ENCODE data around the gene FMN1. TPM values are rescaled to one million over a fixed set of nuclear protein-coding genes. Genes with fewer than 3 reads are reported as not detected.

Gene FMN1
- total RNA-seq, 1 experiment from 2014 or later = 1.2 TPM

- Mint-ChIP-seq H3K4me1 (ENCODE audit: insufficient read depth, unreplicated experiment) (no peaks in the 10 kb centered on the region), H3K9me3 (ENCODE audit: unreplicated experiment) (no peaks in the 10 kb centered on the region), H3K27ac (ENCODE audit: low read depth, unreplicated experiment) (no peak within 1 kb of the TSS), H3K27me3 (ENCODE audit: insufficient read depth, unreplicated experiment) (no peaks in the 10 kb centered on the region), H3K36me3 (ENCODE audit: insufficient read depth, unreplicated experiment) (no peaks in the 10 kb centered on the region), H3K4me3 (ENCODE audit: unreplicated experiment) (no peak within 1 kb of the TSS)
- no peak for DNase-seq (ENCODE audit: unreplicated experiment)
- no peak for TF ChIP-seq CTCF (IDR thresholded peaks at IDR 0.05; ENCODE audit: unreplicated experiment)
- intact Hi-C loops (cut with micrococcal nuclease) = no loop called here
- no TSS peak for BruUV-seq (replicated peaks)
- ChIA-PET CTCF (no interaction called here), POLR2A (no interaction called here)
Measured at GRCh38 chr15:32717426-32718226, 476.9 kb downstream of the FMN1 start, which contains the start of gene GREM1. Gene GREM1, plus strand, starts transcription at chr15:32718004. Its CDS starts 12,687 bp downstream, at chr15:32730691.

GRCh38 chr15:32716915-32717425 is 477.5 kb downstream of the FMN1 start:
- H3K27me3 Mint-ChIP-seq (ENCODE audit: insufficient read depth, unreplicated experiment) = no peaks in the 10 kb centered on the region
- H3K9me3 Mint-ChIP-seq (ENCODE audit: unreplicated experiment) = no peaks in the 10 kb centered on the region
- no TSS peak for BruUV-seq (replicated peaks)
- H3K27ac Mint-ChIP-seq (ENCODE audit: low read depth, unreplicated experiment) = no peak overlapping the region
- no peaks in the 10 kb centered on the region for H3K4me1 Mint-ChIP-seq (ENCODE audit: insufficient read depth, unreplicated experiment)
- DNase-seq (ENCODE audit: unreplicated experiment) = no peak
- no peaks in the 10 kb centered on the region for H3K36me3 Mint-ChIP-seq (ENCODE audit: insufficient read depth, unreplicated experiment)
- intact Hi-C loops (cut with micrococcal nuclease) = no loop called here
- CTCF ChIA-PET = interaction anchor here (1.4 kb wide), 1 partner anchor 53 kb away, joined by 4 read pairs; no protein-coding TSS in a partner anchor
- POLR2A ChIA-PET = interaction anchor here (0.6 to 1.3 kb wide), 2 partner anchors 12 to 29 kb away, joined by 3 read pairs; no protein-coding TSS in a partner anchor
- H3K4me3 Mint-ChIP-seq (ENCODE audit: unreplicated experiment) = no peak overlapping the region
- TF ChIP-seq CTCF (IDR thresholded peaks at IDR 0.05; ENCODE audit: unreplicated experiment) = no peak

- Mint-ChIP-seq H3K9me3 (ENCODE audit: unreplicated experiment) (no peaks in the 10 kb centered on the region), H3K36me3 (ENCODE audit: insufficient read depth, unreplicated experiment) (no peaks in the 10 kb centered on the region), H3K27ac (ENCODE audit: low read depth, unreplicated experiment) (no peak overlapping the region), H3K27me3 (ENCODE audit: insufficient read depth, unreplicated experiment) (no peaks in the 10 kb centered on the region), H3K4me3 (ENCODE audit: unreplicated experiment) (no peak overlapping the region), H3K4me1 (ENCODE audit: insufficient read depth, unreplicated experiment) (no peaks in the 10 kb centered on the region)
- no TSS peak for BruUV-seq (replicated peaks)
- intact Hi-C loops (cut with micrococcal nuclease) = no loop called here
- ChIA-PET POLR2A (interaction anchor here (0.5 to 1.3 kb wide), 3 partner anchors 11 to 28 kb away, joined by 3 read pairs; no protein-coding TSS in a partner anchor), CTCF (interaction anchor here (1.4 kb wide), 1 partner anchor 53 kb away, joined by 4 read pairs; no protein-coding TSS in a partner anchor)
- DNase-seq (ENCODE audit: unreplicated experiment) = no peak
- no peak for TF ChIP-seq CTCF (IDR thresholded peaks at IDR 0.05; ENCODE audit: unreplicated experiment)
Measured at GRCh38 chr15:32716216-32716914, 478.1 kb downstream of the FMN1 start.

Other genes with a start within 250 kb of the FMN1 start
- gene RYR3, start 116.3 kb upstream of the FMN1 start, total RNA-seq (2022) = not detected in 2 replicates

Data from MCF 10A (cell line).